HPDE6-E6E7 (cell line): ENCODE results near the gene PDLIM3.
"Not testable (repeated sequence)": the region's sequence is repeated elsewhere in the genome, so short reads cannot be mapped to it uniquely, and the experiment has no call there.

Experiments
- DNase-seq: peaks from one replicate; pipeline ENCODE4 v3.0.0; 2011; ENCODE audit warnings: missing footprints; ENCODE audit errors: extremely low spot score

Gene PDLIM3

DNA sequence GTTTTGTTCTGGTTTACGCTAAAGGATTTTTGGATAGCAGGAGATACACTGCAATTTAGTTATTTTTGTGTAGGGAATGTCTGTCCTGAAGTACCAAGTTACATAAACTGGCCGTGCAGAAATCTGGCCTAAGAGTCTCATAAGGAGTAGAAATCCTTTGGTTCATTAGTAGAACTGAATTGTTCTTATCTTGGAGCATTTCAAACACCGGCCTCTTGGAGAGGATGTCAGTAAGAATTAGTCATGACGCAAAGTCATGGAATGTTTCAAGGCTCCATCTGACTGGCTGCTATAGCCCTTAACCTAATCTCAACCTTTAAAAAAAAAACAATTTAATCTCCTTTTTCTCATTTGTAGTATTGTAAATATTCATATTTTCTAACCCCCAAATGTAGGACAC lies 15.2 kb downstream of the PDLIM3 start:
- no peak for DNase-seq

DNA sequence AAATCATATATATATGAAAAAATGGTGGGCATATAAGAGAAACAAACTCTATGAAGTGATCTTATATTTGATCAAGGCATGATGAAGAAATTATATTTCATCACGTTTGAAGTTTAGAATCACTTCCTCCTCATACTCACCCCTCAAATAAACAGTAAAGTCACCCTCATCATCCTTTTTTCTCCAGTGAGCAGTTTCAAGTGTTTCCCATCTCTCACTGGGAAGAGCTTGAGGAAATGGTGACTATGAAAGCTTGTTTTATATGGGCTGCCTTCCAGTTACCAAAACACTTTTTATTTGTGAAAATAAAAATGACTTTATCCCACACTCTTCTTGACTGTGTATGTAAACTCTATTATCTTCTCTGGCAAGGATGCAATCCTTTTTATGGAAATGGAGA lies 16.8 kb downstream of the PDLIM3 start:
- DNase-seq = no peak

DNA sequence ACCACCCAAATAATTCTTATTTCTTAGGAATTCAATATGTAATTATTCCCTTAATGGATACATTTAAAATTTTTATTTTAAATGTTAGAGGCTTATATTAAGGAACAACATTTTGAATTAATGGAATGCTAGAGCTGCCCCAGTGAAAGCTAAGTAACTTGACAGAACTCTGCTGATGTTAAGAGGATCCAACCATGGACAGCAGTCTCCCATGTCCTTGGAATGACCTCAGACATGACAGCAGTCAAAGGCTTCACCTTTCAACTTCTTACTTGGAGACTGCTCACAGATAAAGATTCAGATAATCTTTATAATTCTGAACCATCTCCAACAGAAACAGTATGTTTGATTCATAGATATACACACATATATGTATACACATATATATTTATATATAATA lies 17.2 kb downstream of the PDLIM3 start:
- no peak for DNase-seq

DNA sequence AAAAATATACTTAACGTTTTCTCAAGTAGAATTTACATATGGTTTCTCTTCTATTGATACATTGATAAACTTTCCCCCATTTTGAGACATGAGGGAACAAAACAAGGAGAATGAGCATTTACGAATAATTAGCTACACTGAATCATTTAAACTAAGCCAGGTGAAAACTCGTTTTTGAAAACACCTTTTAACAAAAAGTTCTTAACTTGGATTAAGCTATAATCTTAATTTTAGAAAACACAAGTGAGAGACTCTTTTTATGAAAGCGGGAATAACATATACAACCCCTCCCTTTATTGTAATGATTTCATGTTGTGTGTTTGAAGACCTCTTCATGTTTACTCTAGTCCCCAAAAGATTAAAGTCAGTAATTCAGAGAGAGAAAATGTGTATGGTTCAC lies 20.1 kb downstream of the PDLIM3 start:
- DNase-seq = no peak

DNA sequence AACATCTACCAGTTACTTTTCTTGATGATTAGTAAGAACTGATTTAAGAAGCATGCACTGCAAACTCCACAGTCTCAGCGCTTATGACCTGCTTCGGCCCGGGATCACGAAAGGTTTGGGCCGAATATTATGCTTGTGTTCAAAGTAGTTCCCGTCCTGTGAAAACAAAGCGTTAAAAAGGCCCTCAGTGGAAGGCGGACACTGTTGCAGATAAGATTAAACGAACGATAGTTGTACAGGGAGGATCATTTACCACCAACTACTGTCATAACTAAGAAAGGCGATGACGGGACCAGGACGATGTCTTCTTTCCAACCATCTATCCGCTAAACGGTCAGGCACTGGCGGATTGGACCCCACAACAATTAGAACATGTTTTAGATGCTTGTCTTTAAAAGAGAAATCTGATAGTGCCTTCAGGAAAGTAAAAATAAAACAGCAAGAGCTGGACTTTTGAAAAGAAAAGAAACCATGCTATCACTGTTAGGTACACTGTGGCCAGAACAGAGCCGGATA lies 21.1 kb downstream of the PDLIM3 start:
- no peak for DNase-seq

DNA sequence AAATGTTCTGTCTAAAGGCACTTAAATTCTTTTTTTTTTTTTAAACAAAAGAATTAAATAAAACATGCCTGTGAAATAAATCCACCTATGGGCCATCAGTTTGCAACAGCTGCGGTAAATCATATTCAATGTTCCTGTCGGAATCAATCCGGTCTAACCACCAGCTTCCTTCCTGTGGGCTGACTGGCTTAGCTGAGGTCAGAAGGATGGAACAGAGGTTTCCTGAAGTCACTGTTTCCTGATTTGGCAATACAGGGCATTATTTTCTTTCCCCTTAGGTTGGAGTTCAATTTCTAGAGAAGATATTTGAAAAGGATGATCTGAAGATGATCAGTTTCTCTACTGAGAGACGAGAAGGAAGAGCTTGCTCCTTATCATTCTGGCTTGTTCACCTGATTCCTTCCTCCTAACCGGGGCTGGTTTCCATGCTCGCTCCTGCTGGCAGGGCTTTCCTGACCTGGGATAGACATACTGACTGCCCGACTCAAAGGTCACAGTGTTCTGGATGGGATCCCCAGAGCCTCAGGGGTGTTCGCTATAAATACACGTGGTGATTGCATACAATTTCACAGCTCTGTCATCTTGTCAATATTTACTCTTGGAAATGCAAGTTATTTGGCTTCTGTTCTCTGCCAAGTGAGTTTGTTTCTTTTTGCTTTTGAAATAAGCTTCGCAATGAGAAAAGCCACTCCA lies 21.7 kb downstream of the PDLIM3 start:
- no peak for DNase-seq

DNA sequence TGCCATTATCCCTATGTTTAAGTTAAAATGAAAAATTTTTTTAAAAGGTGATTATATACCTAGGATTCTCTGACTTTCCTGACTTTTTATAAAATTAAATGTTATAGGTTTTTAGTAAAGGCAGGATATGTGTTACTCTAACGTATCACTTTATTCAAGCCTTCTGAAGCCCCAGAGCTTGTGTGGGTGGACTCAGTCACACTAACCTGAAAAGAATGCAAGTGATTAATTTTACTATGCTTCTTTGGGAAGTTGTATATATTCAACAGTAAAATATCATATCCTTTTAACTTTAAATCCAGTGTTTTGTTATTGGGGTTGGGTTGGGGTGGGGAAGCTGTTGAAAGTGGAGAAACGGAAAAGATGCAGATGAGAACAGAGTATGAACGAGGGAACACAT lies 22.8 kb downstream of the PDLIM3 start:
- DNase-seq = no peak

DNA sequence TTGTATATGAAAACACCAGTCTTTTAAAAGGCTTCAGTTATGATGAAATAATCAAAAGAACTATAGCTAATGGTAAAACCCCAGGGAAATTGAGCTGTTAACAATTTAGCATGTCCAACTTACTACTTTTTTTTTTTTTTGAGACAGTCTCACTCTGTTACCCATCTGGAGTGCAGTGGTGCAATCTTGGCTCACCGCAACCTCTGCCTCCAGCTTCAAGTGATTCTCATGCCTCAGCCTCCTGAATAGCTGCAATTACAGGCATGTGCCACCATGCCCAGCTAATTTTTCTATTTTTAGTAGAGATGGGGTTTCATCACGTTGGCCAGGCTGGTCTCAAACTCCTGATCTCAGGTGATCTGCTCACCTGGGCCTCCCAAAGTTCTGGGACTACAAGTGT lies 24.1 kb downstream of the PDLIM3 start:
- not testable (repeated sequence) for DNase-seq

DNA sequence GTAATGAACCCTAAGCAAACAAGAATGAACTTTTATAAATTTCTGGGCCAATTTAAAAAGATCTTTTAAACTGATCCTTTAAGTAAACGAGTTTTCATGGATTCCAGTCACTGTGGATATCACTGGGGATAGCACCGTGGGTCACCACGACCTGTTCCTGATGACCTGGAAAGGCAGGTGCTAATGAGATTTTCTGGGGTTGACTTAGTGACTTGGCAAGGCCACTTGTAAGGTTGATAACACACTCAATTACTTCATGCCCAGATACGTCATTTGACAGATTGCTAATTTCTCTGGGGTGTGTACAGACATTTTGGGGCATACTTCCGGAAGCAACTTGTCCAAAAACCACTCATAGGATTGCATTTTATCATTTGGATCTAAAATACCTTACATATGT lies 24.5 kb downstream of the PDLIM3 start:
- no peak for DNase-seq

DNA sequence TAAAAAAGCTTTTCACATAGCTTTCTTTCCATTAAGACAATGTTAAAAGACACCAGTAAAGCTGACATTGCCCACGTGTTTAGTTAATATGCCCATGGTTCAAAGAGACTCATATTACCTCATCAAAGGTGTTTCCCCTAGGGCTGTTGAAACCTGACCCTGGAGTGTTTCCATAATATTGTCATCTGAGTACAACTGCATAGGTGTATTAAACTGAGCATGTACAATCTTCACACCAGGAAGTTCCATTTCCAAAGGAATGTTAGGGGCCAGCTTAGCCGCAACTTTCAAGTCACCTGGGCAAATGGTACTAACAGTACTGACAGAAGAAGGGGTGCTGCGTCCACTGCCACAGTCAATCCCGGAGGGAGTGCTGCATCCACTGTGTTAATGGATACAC lies 27.1 kb downstream of the PDLIM3 start:
- peak; percentile 69 for DNase-seq

DNA sequence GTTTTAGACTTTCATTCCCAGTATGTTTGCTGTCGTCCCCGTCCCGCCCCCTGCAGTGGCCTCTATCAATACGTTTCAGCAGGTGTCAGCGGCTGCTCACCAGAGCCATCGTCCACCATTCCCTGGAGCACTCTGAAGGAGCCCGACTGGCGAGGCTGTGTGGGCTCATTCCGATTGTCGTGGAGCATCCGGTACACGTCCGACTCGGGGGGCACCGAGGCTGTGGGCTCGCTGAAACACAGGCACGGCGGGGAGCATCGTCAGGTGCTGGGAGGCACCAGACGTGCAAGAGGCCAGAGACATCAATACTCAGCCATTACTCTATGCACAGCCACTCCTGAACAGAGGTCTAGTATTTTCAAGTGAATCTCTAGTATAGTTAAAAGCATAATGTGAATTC lies 28.9 kb downstream of the PDLIM3 start:
- DNase-seq = no peak

DNA sequence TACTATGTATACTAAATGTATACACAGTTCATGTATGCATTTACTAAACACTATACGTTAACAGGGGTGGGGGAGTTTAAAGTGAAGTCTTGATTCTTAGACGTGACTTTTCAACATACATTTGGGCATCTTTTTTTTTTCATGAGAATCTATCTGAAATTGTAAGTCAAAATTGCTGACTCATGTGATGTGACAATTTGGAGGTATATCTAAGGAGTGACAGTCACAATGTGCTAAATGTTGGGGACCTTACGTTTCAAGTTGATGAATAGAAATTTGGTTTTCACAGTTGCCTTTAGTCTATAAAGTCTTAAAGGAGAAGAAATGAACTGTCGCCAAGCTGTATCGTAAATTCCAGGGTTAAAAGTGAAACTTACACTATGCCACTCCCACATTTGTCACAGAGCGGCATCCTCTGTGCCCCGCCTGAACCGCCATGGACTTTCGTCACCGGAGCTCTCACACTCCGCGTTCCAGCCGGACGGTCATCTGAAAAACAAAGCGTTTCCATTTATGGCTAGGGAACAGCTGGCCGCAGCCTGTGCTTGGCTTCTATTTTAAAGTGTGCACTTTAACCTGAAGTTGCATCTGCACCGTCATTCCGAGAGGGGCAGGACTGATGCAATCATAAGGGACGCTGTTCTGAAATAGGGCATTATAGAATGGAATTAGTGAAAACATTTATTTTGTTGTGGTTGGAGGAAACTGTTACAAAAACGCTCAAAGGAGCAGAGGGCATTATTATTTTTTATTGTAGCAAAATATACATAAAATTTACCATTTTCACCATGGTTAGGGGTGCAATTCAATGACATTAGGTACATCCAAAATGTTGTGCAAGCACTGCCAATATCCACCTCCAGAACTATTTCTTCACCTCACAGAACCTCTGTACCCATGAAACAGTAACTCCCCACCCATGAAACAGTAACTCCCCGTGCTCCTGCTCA lies 30.9 kb downstream of the PDLIM3 start:
- no peak for DNase-seq

DNA sequence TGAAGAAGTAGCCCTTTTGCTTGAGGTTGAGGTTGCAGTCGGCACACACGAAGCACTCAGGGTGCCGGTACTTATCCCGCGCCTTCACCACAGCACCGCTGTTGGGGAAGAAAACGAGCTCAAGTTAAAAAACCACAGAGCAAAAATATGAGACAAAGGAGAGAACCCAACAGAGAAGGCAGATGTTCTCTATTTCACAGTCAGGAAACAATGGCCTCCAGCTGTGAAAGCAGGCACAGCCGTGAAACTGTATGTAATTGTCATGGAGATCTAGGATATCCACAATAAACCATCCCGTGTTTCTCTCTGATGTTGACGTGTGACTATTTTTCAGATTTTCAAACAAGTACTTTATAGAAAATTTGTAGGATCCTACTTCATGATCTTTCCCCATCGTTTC lies 32.9 kb downstream of the PDLIM3 start:
- DNase-seq = no peak

DNA sequence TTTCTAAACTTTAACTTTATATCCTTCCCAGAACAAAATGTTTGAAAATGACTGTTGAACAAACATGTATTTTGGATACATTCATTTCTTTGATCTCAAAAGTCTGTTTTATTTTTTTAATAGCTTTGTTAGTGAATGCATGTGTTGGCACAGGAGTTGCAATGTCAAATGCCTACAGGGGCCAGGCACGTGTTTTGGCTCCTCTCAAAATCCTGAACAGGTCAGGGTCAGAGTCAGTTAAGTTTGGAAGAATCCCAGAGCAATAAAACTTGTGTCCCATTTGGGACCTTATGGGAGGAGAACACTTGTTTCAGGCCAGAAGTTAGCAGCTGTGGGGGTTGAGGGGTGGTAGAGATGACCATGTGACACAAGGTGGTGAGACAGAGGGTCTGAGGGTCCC lies 34.7 kb downstream of the PDLIM3 start:
- no peak for DNase-seq

DNA sequence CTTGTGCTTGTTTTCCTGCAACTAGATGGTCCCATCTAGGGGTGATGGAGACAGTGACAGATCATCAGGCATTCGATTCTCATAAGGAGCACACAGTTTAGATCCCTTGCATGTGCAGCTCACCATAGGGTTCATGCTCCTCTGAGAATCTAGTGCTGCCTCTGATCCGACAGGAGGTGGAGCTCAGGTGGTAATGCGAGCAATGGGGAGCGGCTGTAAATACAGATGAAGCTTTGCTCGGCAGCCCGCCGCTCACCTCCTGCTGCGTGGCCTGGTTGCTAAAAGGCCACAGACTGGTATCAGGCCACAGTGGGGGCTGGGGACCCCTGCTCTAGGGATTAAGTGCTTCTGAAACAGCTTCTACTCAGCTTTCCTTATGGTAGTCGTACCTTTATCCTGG lies 35.3 kb downstream of the PDLIM3 start:
- DNase-seq = no peak

DNA sequence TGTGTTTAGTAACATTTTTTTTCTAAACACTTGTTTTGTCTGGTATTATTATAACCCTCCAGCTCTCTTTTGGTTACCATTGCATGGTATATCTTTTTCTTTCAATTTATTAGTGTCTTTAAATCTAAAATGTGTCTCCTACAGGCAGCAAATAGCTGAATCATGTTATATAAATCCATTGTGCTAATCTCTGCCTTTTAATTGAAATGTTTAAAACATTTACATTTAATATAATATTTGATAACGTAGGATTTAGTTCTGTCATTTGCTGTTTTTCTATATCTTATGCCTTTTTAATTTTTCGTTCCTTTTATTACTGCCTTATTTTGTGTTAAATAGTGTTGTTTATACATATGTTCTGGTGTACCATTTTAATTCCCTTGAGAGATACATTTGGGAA lies 46.7 kb downstream of the PDLIM3 start:
- no peak for DNase-seq

DNA sequence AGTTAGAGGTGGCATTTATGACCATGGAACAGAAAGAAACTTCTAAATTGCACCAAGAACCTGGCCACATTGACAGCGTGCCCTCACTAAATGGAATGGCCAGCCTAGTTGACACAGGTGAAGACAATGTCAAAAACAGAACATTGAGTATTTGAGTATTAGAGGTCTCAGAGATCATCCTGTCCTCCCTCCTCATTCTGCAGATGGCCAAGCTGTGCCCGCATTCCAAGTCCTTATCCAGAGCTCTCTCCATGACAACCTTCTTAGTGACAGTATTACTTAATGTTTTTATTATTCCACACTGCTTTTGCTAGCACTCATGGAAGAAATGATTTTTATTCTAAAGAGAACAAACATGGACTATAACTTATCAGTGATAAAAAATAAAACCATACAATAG lies 53.9 kb downstream of the PDLIM3 start:
- DNase-seq = no peak

DNA sequence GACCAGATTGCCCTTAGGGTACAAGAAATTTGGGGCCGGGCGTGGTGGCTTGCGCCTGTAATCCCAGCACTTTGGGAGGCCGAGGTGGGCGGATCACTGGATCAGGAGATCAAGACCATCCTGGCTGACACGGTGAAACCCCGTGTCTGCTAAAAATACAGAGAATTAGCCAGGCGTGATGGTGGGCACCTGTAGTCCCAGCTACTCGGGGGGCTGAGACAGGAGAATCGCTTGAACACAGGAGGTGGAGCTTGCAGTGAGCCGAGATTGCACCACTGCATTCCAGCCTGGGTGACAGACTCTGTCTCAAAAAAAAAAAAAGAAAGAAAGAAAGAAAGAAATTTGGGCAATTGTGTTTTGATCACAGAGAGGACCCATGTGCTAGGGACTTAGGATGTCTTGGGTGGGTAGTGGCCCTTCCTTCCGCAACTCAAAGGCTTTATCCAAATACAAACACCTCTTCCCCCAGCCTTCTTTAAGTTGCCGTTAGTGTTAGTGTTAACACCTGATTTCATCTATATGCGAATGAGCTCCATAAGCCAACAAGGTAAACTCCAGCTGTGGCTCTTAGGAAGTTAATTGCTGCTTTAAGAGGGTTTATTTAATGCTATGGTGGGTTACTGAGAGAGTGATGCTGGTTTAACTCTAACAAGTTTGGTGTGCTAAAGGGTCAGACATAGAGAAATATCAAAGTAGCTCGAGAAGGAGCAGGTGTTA lies 55.1 kb downstream of the PDLIM3 start:
- no peak for DNase-seq

DNA sequence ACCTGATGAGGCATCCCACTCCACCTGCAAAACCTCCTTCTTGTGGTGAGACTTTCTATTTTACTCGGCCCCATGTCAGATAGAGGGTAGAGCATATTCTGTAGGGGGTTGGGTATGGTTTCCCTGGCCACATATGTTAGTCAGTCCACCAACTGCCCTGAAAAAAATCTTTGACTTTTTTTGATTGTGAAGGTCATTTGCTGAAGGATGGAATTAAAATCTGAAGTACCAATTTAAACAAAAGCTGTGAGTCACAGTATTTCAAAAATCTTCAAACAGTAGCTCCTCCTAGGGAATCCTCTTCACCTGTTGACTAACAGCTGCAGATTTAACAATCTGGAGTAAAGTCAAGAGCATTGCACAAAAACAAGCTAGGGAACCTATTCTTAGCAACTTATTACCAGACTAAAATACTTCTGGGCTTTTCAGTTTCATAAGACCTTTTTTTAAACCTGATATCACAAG lies 55.8 kb downstream of the PDLIM3 start:
- no peak for DNase-seq

DNA sequence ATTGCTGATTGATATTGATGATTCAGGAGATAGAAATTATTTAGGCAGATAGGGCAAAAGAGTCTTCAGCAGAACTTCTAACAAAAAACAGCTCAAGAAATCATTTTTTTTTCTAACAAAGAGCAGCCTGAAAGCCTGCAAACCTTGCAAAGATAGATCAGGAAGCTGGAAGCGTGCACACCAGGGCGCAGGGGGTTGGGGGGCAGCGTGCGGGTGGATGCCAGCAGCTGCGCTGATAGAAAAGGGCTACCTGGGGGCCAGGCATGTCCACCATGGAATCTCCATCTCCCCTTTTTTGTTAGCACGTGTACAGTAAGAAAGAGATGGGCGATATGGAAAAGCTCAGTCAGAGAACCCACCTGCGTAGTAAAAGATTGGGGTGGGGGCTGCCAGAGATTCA lies 62.1 kb downstream of the PDLIM3 start:
- no peak for DNase-seq

DNA sequence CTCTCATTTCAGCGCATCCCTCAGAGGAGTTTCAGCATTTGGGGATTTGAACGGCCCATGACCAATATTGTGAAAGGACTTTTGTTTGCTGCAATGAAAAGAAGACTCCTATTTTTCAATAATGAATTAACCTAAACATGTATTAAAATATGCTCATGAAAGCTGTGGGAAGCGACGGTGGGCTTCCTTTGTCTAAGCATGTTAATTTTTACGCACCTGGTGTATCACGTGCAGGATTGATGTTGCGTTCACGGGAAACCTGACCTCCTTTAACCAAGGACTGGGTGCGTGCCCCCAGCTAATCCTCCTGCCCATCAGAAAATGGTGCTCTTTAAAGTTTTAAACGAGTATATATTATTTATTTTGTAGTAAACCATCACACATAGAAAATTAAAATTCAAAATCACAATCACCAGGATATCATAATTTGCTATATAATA lies 63.2 kb downstream of the PDLIM3 start:
- DNase-seq = no peak
